ENCODE measurements around the gene COL27A1.

Gene COL27A1

DNA sequence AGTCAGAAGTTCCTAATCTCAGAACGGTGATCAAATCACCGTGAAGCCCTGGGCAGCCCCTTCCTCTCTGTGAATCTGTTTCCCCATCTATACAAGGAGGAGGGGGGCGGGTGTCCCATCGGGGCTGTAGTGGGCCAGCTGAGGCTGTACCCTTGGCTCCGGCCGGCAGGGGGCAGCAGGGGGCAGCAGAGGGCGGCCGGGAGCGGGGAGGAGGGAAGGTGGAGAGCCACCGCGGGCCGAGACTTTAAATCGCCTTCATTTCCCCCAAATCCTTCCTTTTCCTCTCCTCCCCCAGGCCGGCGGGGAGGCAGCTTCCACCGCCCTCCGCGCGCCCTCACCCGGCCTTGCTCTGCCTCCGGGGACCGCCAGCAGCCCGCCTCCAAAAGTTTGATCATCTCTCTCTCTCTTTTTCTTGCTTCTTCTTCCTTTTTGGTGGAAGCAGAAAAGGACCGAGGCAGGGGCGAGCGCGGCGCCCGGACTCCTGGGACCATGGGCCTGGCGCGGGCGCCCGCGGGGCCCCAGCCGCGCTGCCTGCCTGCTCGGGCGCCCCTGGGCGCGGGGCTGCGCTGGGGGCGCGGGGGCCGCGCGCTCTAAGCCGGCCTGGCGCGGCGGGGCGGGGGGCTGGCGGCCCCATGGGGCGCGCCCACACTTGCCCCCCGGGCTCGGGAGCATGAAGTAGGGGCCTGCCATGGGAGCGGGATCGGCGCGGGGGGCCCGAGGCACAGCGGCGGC is at the start of gene COL27A1:
COL27A1 (plus strand) TSS at position 275 of the 732 bp plus-strand sequence; CDS start at position 689, 414 bp downstream.
- peak within 1 kb of the TSS; percentile 70 for H3K4me3 ChIP-seq (ENCODE audit: low read depth, low read length)
- TF ChIP-seq, protein P1, sequence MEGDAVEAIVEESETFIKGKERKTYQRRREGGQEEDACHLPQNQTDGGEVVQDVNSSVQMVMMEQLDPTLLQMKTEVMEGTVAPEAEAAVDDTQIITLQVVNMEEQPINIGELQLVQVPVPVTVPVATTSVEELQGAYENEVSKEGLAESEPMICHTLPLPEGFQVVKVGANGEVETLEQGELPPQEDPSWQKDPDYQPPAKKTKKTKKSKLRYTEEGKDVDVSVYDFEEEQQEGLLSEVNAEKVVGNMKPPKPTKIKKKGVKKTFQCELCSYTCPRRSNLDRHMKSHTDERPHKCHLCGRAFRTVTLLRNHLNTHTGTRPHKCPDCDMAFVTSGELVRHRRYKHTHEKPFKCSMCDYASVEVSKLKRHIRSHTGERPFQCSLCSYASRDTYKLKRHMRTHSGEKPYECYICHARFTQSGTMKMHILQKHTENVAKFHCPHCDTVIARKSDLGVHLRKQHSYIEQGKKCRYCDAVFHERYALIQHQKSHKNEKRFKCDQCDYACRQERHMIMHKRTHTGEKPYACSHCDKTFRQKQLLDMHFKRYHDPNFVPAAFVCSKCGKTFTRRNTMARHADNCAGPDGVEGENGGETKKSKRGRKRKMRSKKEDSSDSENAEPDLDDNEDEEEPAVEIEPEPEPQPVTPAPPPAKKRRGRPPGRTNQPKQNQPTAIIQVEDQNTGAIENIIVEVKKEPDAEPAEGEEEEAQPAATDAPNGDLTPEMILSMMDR (IDR thresholded peaks at IDR 0.05; ENCODE audit: low read depth, low read length), result peak; percentile 77

GRCh38 chr9:114107286-114108001 is 47.9 kb upstream of the COL27A1 start:
- TF ChIP-seq, protein P1 (IDR thresholded peaks at IDR 0.05; ENCODE audit: low read depth, low read length), result no peak
- H3K4me3 ChIP-seq (ENCODE audit: low read depth, low read length), result no peak overlapping the region

GRCh38 chr9:114108016-114108833 is 47.1 kb upstream of the COL27A1 start:
- no peak overlapping the region for H3K4me3 ChIP-seq (ENCODE audit: low read depth, low read length)
- TF ChIP-seq, protein P1 (IDR thresholded peaks at IDR 0.05; ENCODE audit: low read depth, low read length), result peak; percentile 99

DNA sequence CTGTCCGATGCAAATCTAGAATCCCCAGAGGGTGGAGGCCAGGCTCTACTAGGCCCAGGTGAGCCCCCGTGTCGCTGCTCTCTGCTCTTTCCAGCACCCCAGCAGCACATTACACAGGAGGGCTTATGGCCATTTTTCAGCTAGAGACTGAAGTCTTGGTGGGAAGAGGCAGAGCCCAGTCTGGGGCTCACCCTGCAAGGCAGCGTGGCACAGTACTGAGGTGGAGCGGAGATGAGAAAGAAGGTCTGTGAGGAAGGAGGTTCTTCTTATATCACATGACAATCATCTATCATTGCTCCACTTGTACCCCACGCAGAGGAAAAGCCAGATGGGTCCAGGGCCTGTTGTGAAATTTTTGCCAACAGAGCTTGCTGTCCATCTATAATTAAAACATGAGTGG is 46.2 kb upstream of the COL27A1 start:
- TF ChIP-seq, protein P1 (IDR thresholded peaks at IDR 0.05; ENCODE audit: low read depth, low read length), result no peak
- H3K4me3 ChIP-seq (ENCODE audit: low read depth, low read length), result no peak overlapping the region

DNA sequence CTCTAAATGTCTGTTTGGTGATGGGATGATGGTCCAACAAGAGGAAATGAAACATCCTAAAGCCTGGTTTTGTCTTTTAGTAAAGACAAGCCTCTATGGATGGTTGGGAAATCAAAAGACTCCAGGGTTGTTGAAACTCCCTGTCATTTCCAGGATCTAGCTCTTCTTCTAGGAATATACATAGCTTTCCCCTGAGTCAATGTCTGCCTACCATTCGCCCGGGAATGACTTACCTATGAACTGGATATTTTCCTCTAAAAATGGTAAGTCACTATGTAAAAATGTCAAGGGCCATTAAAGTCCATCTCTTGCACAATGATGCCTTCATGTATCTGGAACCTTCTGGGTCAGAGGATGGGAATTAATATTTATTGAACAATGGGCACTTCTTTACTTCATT is 45.2 kb upstream of the COL27A1 start:
- no peak overlapping the region for H3K4me3 ChIP-seq (ENCODE audit: low read depth, low read length)
- TF ChIP-seq, protein P1 (IDR thresholded peaks at IDR 0.05; ENCODE audit: low read depth, low read length), result no peak

- H3K4me3 ChIP-seq (ENCODE audit: low read depth, low read length), result no peak overlapping the region
- TF ChIP-seq, protein P1 (IDR thresholded peaks at IDR 0.05; ENCODE audit: low read depth, low read length), result no peak
These were observed 43.0 kb upstream of the COL27A1 start for GRCh38 chr9:114112325-114112724.

All from WI38 (cell line).